HG02588 (cell line): ENCODE measurements around the gene LRRD1.
"Not testable (repeated sequence)": the region's sequence is repeated elsewhere in the genome, so short reads cannot be mapped to it uniquely, and the experiment has no call there.

Experiments used
- ATAC-seq: cut with Tn5 transposase; IDR thresholded peaks from one replicate; pipeline ENCODE4 v1.9.1; 2021; ENCODE audit warnings: mild to moderate bottlenecking, moderate library complexity; ENCODE audit not compliant: unreplicated experiment

Gene LRRD1

DNA sequence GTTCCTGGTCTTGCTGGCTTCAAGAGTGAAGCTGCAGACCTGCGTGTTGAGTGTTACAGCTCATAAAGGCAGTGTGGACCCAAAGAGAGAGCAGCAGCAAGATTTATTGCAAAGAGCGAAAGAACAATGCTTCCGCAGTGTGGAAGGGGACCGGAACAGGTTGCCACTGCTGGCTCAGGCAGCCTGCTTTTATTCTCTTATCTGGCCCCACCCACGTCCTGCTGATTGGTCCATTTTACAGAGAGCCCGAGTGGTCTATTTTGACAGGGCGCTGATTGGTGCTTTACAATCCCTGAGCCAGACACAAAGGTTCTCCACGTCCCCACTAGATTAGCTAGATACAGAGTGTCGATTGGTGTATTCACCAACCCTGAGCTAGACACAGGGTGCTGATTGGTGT, 36.2 kb downstream of the LRRD1 start:
- not testable (repeated sequence) for ATAC-seq

DNA sequence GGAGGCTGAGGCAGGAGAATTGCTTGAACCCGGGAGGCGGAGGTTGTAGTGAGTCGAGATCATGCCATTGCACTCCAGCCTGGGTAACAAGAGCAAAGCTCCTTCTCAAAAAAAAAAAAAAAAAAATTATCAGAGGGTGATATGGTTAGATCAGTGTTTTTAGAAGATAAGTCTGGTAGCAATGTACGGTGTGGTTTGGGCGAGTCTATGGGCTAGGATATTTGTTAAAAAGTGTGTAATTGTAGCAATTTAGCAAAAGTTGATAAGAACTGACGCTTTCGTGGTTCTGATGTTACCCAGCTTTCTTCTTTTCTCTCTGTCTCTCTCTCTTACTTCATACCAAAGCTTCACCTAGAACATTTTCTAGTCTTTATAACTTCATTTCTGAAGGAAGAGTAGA, 37.8 kb downstream of the LRRD1 start:
- ATAC-seq, result no peak

GRCh38 chr7:92137557-92137956, 41.4 kb downstream of the LRRD1 start:
- no peak for ATAC-seq

- no peak for ATAC-seq
Measured at GRCh38 chr7:92135052-92135889, 43.7 kb downstream of the LRRD1 start.

DNA sequence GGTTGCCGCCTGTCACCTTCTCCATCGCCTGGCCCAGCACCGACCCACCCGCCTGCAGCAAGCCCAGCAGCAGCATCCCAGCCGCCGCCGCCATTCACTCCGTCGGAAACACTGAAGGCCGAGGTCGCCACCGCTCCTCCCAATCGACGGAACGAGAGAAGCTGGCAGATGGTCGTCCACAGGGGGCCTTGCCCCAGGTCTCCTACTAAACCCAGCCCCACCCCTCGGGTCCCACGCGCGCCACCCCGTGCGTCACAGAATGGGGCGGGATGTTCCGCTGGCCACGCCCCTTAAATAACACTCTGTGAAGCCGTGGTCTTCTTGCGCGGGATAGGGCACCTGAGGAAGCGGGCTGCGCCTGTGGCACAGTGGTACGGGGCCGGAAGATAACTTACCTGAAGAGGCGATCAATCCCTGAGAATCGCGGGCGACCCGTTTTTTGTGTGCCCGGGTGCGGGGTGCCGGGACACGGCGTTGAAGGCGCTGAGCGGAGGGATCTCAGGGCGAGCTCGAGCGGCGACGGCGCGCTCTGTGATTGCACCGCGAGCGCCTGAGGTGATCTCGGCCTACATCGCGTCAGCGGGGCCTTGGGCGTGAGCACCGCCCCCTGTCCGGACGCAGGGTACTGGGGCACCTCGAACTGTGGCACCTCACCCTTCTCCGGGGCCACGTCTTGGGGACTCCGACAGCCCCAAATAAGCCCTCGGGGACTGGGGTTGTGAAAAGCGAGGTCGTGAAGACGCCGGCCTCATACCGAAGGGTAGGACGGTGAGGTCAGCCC, 44.5 kb downstream of the LRRD1 start, which contains the start of gene CYP51A1:
TSS of gene CYP51A1 (minus strand) at position 207 of the 781 bp plus-strand sequence. CDS start at position 94, 113 bp downstream.
- ATAC-seq, result peak; percentile 85

- ATAC-seq, result peak; percentile 26
Measured at GRCh38 chr7:92133737-92134270, 45.1 kb downstream of the LRRD1 start.

DNA sequence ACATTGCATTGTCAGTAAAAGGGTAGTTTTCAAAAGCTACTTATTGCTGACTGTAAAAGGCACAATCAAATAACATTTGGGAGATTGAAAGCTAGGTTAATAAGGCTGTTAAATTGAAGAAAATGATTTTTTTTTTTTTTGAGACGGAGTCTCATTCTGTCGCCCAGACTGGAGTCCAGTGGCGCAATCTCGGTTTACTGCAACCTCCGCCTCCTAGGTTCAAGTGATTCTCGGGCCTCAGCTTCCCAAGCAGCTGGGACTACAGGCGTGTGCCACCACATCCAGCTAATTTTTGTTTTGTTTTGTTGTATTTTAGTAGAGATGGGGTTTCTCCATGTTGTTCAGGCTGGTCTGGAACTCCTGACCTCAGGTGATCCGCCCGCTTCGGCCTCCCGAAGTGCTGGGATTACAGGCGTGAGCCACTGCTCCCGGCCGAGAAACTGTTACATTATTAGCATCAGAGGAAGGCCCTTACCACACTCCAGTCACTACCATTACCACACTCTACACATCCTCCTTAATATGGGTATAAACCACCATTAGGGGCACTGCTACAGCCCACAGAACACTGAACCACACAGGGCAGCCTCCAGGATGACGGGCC, 45.7 kb downstream of the LRRD1 start:
- peak; percentile 12 for ATAC-seq

DNA sequence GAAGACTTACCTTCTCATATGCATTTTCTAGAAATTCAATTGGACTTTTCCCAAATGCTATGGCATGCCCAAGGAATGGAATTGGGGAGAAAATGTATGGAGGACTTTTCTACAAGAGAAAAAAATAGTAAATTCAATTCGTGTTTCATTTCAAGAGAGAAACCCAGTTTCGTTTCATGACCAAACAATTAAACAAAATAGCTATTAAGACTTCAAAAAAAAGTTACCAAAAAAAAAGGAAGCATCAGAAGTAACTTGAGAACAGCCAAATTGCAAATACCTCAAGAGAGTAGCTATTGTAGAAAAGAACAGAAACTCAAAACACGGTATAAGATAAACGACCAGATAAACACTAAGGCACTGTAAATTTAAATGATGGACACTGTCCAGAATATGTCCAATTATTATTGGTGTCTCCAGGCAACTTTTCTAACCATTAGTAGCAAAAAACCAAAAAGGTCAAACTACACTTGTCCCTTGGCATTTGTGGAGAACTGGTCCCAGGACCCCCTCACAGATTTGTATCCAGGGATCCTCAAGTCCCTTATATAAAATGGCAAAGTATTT, 47.1 kb downstream of the LRRD1 start:
- no peak for ATAC-seq

GRCh38 chr7:92131093-92131492, 47.8 kb downstream of the LRRD1 start:
- ATAC-seq, result no peak

GRCh38 chr7:92121681-92122080, 57.3 kb downstream of the LRRD1 start:
- ATAC-seq, result no peak

DNA sequence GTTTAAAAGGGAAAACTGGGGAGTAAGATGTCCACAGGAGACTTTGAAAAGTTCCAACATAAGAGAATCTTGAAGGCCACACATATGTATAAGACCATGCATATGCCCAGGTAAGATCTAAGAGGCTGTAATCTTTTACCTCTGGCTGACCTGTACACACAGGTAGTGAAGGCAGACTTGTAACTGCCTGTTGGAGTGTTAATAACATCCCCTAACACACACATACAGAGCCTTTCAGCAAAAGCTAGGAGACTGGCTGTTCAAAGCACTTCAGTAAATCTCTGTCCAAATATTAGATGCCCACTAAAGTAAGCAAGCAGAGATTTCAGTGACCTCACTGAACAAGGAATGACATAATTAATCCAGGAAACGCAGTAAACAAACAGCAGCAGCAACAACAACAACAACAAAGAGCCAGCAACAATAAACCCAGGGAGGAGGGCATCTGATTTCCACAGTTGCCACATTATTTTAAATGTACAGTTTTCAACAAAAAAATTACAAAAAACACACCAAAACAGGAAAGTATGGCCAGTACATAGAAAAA, 59.7 kb downstream of the LRRD1 start:
- ATAC-seq, result no peak

DNA sequence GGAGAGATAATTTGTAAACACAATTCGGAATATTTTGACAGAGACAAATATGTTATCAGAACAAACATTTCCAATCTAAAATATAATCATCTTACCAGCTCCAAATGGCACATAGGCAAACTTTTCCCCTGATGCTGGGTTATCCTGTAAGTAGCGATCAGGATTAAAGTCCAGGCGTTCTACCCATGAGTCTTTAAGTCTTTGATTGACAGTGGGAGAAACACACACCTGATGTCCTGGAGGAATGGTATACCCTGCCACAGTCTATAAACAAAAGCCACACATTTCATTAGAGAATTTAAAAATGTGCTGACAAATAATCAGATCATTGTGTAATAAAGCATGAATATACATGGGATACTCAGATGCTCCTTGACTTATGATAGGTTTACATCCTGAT, 62.0 kb downstream of the LRRD1 start:
- no peak for ATAC-seq

- ATAC-seq, result no peak
Measured at GRCh38 chr7:92115821-92116220, 63.1 kb downstream of the LRRD1 start.

- no peak for ATAC-seq
Measured at GRCh38 chr7:92110857-92111256, 68.1 kb downstream of the LRRD1 start.

DNA sequence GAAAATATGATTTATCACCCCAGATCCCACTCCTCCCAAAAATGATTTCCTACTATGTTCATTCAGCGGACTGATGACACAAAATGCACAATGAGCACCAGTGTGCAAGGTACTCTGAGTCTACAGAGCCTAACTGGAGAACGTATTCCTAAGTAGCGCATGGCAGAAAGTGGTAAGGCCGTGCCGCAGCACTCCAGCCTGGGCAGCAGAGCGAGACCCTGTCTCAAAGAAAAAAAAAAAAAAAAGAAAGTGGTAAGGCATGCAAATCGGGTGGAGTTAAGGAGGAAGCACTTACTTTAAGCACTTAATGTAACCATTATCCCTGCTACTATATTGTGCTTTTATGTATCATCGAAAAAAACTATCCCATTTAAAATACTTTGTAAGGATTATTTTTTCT, 70.1 kb downstream of the LRRD1 start:
- ATAC-seq, result no peak

- not testable (repeated sequence) for ATAC-seq
Measured at GRCh38 chr7:92102862-92103261, 76.1 kb downstream of the LRRD1 start.

DNA sequence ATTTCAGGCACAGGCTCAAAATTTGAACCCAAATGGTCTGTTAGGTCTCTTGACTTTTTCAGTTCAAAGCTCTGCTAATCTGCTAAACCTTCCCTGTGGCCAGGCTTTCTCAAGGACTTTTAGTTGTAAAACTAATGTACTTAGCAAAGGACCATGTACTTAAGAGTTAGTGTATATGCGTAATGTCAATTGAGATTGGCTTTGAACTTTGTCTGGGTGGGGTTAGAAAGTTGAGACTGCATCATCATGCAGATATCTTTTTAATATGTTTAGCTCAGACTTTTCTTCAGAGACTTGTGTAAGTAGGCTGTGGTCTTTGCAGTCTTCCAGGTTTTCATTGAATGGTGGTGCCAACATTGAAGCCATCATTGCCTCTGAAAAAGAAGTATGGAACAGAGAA, 78.4 kb downstream of the LRRD1 start:
- ATAC-seq, result no peak

DNA sequence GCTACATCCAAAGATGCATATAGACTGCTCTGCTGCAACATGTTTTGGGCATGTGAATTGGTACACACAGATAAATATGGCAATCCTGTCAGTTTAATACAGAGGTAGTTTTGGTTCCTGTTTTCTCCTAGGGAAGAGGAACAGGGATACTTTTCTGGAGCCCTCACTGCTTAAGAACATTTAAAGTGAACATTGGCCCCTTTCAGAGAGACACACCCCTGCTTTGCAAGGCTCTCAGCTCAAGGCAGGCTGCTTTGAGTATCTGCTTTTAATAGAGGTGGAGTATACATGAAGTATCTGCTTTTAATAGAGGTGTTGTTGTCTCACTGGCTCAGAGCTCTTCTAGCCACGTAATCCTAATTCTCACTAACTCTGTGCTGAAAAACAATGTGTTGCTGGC, 83.6 kb downstream of the LRRD1 start:
- no peak for ATAC-seq
